Natural killer cell (primary cell): ENCODE measurements around the gene TTC23. TPM values are rescaled to one million over a fixed set of nuclear protein-coding genes. Genes with fewer than 3 reads are reported as not detected.
A peak's percentile ranks its signal among the peaks of the same experiment; 100 is the strongest.

Experiments
- ATAC-seq, 3 donors: fragments of 150-1000 bp in 2 of 3; fragments of 200-7000 bp in 1 of 3; cut with Tn5 transposase; 1 replicate in 1 of 3; 2 replicates in 2 of 3; pipeline ENCODE4 v1.10.0; 2021; ENCODE audit warnings: mild to moderate bottlenecking in 2 of 3, moderate library complexity in 2 of 3
- DNase-seq, 2 donors: peaks; one replicate each; pipeline versions ENCODE4 v3.0.0 to v3.0.0-alpha.2; 2013 to 2021; ENCODE audit warnings: mixed read lengths in 1 of 2
- H3K27ac ChIP-seq: one replicate; pipeline ENCODE4 v1.5.1; 2013; ENCODE audit warnings: mild to moderate bottlenecking, low read length
- H3K27me3 ChIP-seq: one replicate; pipeline ENCODE4 v1.6.1; 2013; ENCODE audit warnings: low read length; ENCODE audit not compliant: control insufficient read depth, insufficient read depth
- H3K36me3 ChIP-seq: one replicate; pipeline ENCODE4 v1.6.1; 2013; ENCODE audit warnings: low read length; ENCODE audit not compliant: control insufficient read depth, insufficient read depth
- H3K4me1 ChIP-seq: one replicate; pipeline ENCODE4 v1.6.1; 2013; ENCODE audit warnings: low read length; ENCODE audit not compliant: control insufficient read depth, insufficient read depth
- H3K4me3 ChIP-seq: one replicate; pipeline ENCODE4 v1.5.1; 2013; ENCODE audit warnings: low read length
- H3K9me3 ChIP-seq: one replicate; pipeline ENCODE4 v1.6.1; 2013; ENCODE audit warnings: low read length; ENCODE audit not compliant: control insufficient read depth, insufficient read depth
- H3K27ac Mint-ChIP-seq, 2 donors: one replicate each; pipeline ENCODE4 v1.8.0; 2022; ENCODE audit warnings: mild to moderate bottlenecking in 2 of 2, mixed read lengths in 2 of 2, moderate library complexity in 1 of 2
- H3K27me3 Mint-ChIP-seq, 2 donors: one replicate each; pipeline ENCODE4 v1.8.0; 2022; ENCODE audit warnings: low read depth in 2 of 2, mixed read lengths in 2 of 2
- H3K36me3 Mint-ChIP-seq: one replicate; pipeline ENCODE4 v1.8.0; 2022; ENCODE audit warnings: mixed read lengths
- H3K4me1 Mint-ChIP-seq, 2 donors: one replicate each; pipeline ENCODE4 v1.8.0; 2022; ENCODE audit warnings: mixed read lengths in 2 of 2
- H3K4me3 Mint-ChIP-seq: one replicate; pipeline ENCODE4 v1.8.0; 2022; ENCODE audit warnings: mild to moderate bottlenecking, moderate library complexity, mixed read lengths
- H3K9me3 Mint-ChIP-seq, 2 donors: one replicate each; pipeline ENCODE4 v1.8.0; 2022; ENCODE audit warnings: mixed read lengths in 2 of 2
- CTCF ChIP-seq: fragments of 200-600 bp; IDR thresholded peaks from one replicate; pipeline ENCODE4 v1.8.0; 2022; ENCODE audit warnings: antibody characterized with exemption
- WGBS: methylation state at CpG from one replicate; pipeline ENCODE4 v1.1.7; 2013; ENCODE audit warnings: missing lambda C conversion rate; ENCODE audit not compliant: insufficient coverage; 5-methylcytosine and 5-hydroxymethylcytosine counted together
- intact Hi-C: fragments of 100-400 bp; cut with micrococcal nuclease; formaldehyde crosslinking; loops from one replicate; pipeline ENCODE4 v1.14.2; 2022
- total RNA-seq, 4 donors: library from RNA; stranded (reverse); fragments of 120-200 nt in 1 of 4; gene quantifications; one replicate each; pipeline versions ENCODE4 v1.2.3 to v1.2.4, GENCODE V29; 2013 to 2022

The TTC23 gene
- total RNA-seq, 3 donors from 2014 or later (not counting 1 experiment from before 2014, with no cell fraction given), result 0.75 to 1.1 (median 1.0) TPM

DNA sequence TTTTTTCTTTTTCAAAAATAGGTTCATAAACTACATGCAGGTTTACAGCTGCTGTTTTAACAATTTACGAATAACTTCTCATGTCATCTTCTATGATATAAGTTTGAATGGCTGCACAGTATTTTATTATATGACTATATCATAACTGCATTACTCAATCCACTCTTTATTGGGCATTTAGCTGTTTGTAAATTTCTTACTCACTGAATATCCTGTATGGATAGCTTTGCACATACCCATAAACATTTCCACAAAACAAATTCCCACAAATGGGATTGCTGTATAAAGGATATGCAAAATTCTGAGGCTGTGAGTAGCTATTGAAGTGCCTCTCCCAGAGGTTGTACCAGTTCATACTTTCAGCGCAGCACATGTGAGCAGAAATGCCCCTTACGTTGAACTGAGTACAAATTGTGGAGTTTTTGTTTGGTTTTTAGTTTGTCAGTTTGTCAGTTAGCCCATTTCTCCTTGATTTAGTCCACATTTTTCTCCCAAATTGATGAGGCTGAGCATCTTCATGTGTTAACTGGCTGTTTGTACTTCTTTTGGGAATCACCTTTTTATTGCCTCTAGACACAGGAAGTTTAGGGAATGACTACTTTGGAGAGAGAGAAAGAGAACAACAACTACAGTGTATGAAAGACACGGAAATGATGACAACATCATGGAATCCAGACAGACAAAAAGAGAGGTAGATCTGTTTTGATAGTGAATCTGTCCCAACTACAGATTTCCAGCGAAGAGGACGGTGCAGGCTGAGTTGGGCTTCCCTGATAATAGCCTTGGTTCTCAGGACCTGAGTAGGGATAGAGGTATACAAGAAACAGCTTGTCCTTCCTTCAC, 24.8 kb downstream of the TTC23 start:
- H3K36me3 Mint-ChIP-seq, result no peaks in the 10 kb centered on the region
- no peaks in the 10 kb centered on the region for H3K9me3 ChIP-seq
- H3K27me3 Mint-ChIP-seq, result peaks cover 13 to 14% of the 10 kb centered on the region in 2 donors
- no peaks in the 10 kb centered on the region for H3K36me3 ChIP-seq
- no peak for DNase-seq
- intact Hi-C loops, result no loop called here
- WGBS, result 95% methylated on average over 5 of the region's 6 CpGs
- H3K27ac Mint-ChIP-seq, result no peak overlapping the region
- H3K4me3 ChIP-seq, result no peak overlapping the region
- H3K4me3 Mint-ChIP-seq, result no peak overlapping the region
- H3K27ac ChIP-seq, result no peak overlapping the region
- TF ChIP-seq CTCF, result no peak
- H3K4me1 ChIP-seq, result no peaks in the 10 kb centered on the region
- H3K27me3 ChIP-seq, result no peaks in the 10 kb centered on the region
- no peak for ATAC-seq
- no peaks in the 10 kb centered on the region for H3K9me3 Mint-ChIP-seq
- no peaks in the 10 kb centered on the region for H3K4me1 Mint-ChIP-seq

DNA sequence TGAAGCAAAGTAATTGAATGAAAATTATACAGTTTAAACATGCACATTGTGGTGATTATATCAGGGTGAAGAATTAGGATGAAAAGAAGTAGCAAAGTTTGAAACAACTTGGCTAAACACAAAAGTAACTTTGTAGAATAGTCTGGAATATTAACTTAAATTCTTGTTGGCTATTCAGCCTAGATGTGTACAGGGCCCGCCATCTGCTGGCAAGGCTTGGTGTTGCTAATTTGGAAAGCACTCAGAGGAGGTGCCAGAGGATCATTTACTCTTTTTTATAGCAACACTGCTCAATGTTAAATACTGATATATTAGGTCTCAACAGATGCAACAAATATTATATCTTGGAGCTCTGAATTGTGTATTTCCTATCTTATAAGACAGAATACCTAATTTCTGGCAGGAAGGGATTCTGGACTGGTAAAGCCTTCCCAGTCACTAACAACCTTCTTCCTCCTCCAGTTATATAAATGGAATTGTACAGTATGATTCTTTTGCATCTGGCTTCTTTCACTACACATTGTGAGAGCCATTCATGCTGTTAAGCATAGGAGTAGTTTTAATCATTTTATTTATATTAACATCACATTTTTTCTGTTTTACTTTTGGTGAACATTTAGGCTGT, 36.1 kb downstream of the TTC23 start:
- Mint-ChIP-seq H3K4me1 (no peaks in the 10 kb centered on the region), H3K36me3 (no peaks in the 10 kb centered on the region), H3K27me3 (peaks cover 12 to 26% of the 10 kb centered on the region in 2 donors), H3K4me3 (no peak overlapping the region), H3K9me3 (no peaks in the 10 kb centered on the region), H3K27ac (no peak overlapping the region)
- H3K27ac ChIP-seq, result no peak overlapping the region
- WGBS, result 20% methylated on average over 1 of the region's 1 CpG
- no peaks in the 10 kb centered on the region for H3K4me1 ChIP-seq
- ATAC-seq (peak; percentile 60 to 79 (median 67)), DNase-seq (peak; percentile 29 to 66)
- H3K9me3 ChIP-seq, result no peaks in the 10 kb centered on the region
- H3K36me3 ChIP-seq, result no peaks in the 10 kb centered on the region
- no peaks in the 10 kb centered on the region for H3K27me3 ChIP-seq
- TF ChIP-seq CTCF, result peak; percentile 76
- no peak overlapping the region for H3K4me3 ChIP-seq
- intact Hi-C loops, result loop anchor here (5.0 kb wide), 1 partner anchor 111 kb away; no protein-coding TSS in a partner anchor

GRCh38 chr15:99212406-99212805, 37.0 kb downstream of the TTC23 start:
- DNase-seq (no peak), ATAC-seq (no peak)
- no peaks in the 10 kb centered on the region for H3K4me1 Mint-ChIP-seq
- no peak for TF ChIP-seq CTCF
- Histone ChIP-seq H3K4me1 (no peaks in the 10 kb centered on the region), H3K36me3 (no peaks in the 10 kb centered on the region), H3K27me3 (no peaks in the 10 kb centered on the region), H3K4me3 (no peak overlapping the region), H3K27ac (no peak overlapping the region), H3K9me3 (no peaks in the 10 kb centered on the region)
- intact Hi-C loops, result loop anchor here (5.0 kb wide), 1 partner anchor 110 kb away; no protein-coding TSS in a partner anchor
- H3K27ac Mint-ChIP-seq, result no peak overlapping the region
- H3K36me3 Mint-ChIP-seq, result no peaks in the 10 kb centered on the region
- 95% methylated on average over 6 of the region's 7 CpGs for WGBS
- H3K9me3 Mint-ChIP-seq, result no peaks in the 10 kb centered on the region
- H3K27me3 Mint-ChIP-seq, result peaks cover 8 to 18% of the 10 kb centered on the region in 2 donors
- no peak overlapping the region for H3K4me3 Mint-ChIP-seq
